HG03558 (cell line): ENCODE results near the gene GNRHR.
"Not testable (repeated sequence)": the region's sequence is repeated elsewhere in the genome, so short reads cannot be mapped to it uniquely, and the experiment has no call there.

ENCODE experiments used
- ATAC-seq: cut with Tn5 transposase; IDR thresholded peaks from one replicate; pipeline ENCODE4 v1.9.1; 2021; ENCODE audit warnings: moderate number of reproducible peaks; ENCODE audit not compliant: unreplicated experiment; ENCODE audit errors: extremely low read depth

GNRHR gene

GRCh38 chr4:67754288-67754687 lies at the start of gene GNRHR:
Gene GNRHR (minus strand): TSS chr4:67754388. CDS start chr4:67754335, 53 bp downstream.
- no peak for ATAC-seq

GRCh38 chr4:67796810-67797209 lies 42.6 kb upstream of the GNRHR start:
- ATAC-seq, result no peak

- no peak for ATAC-seq
These were observed 36.5 kb upstream of the GNRHR start for GRCh38 chr4:67790721-67791120.

- no peak for ATAC-seq
These were observed 33.1 kb upstream of the GNRHR start for GRCh38 chr4:67787311-67787710.

- ATAC-seq, result no peak
These were observed 31.3 kb upstream of the GNRHR start for GRCh38 chr4:67785528-67785927.

GRCh38 chr4:67779631-67780030 lies 25.4 kb upstream of the GNRHR start:
- ATAC-seq, result no peak

GRCh38 chr4:67776746-67777145 lies 22.6 kb upstream of the GNRHR start:
- ATAC-seq, result no peak

GRCh38 chr4:67770422-67770821 lies 16.2 kb upstream of the GNRHR start:
- ATAC-seq, result no peak

- ATAC-seq, result no peak
These were observed 11.7 kb upstream of the GNRHR start for GRCh38 chr4:67765928-67766327.

- no peak for ATAC-seq
These were observed 11.2 kb upstream of the GNRHR start for GRCh38 chr4:67765401-67765800.

GRCh38 chr4:67764183-67764582 lies 10.0 kb upstream of the GNRHR start:
- no peak for ATAC-seq

GRCh38 chr4:67762086-67762485 lies 7.9 kb upstream of the GNRHR start:
- ATAC-seq, result peak; percentile 99

- not testable (repeated sequence) for ATAC-seq
These were observed 2.8 kb upstream of the GNRHR start for GRCh38 chr4:67756991-67757390.

GRCh38 chr4:67755974-67756373 lies 1.8 kb upstream of the GNRHR start:
- ATAC-seq, result no peak

- ATAC-seq, result no peak
These were observed 2.9 kb downstream of the GNRHR start for GRCh38 chr4:67751260-67751659.

- ATAC-seq, result no peak
These were observed 3.5 kb downstream of the GNRHR start for GRCh38 chr4:67750691-67751090.

GRCh38 chr4:67749286-67749685 lies 4.9 kb downstream of the GNRHR start:
- ATAC-seq, result no peak

- no peak for ATAC-seq
These were observed 7.2 kb downstream of the GNRHR start for GRCh38 chr4:67746797-67747495.

- ATAC-seq, result no peak
These were observed 9.5 kb downstream of the GNRHR start for GRCh38 chr4:67744561-67745283.

- ATAC-seq, result no peak
These were observed 11.0 kb downstream of the GNRHR start for GRCh38 chr4:67743194-67743593.

GRCh38 chr4:67736262-67736661 lies 17.9 kb downstream of the GNRHR start:
- ATAC-seq, result no peak

- ATAC-seq, result no peak
These were observed 18.9 kb downstream of the GNRHR start for GRCh38 chr4:67735325-67735724.
